ENCODE data around the gene CHST8. TPM values are rescaled to one million over a fixed set of nuclear protein-coding genes. Genes with fewer than 3 reads are reported as not detected.

CHST8 gene
- total RNA-seq, 1 donor from 2014 or later, result 3.2 TPM

DNA sequence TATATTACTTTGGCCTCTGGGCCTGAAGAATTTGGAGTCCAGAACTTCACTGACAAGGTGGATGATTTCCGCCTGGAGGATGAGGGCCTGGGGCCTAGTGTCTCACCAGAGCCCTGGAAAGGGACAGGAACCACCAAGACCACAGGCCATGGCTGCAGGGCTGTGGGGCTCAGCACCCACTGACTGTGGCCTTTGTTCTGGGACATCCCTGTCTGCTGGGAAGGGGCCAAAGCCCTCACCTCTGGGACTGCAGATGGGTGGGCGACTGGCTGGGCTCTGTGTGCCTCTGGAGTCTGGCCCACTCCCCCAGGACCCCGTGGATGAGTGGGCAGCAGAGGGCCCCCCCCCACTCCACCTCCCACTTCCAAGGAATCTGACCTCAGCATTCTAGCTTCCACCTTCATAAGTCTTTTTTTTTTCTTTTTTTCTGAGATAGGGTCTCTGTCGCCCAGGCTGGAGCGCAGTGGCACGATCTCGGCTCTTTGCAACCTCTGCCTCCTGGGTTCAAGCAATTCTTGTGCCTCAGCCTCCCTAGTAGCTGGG lies 20.3 kb downstream of the CHST8 start:
- no peaks in the 10 kb centered on the region for H3K27me3 ChIP-seq
- H3K27ac ChIP-seq, result no peak overlapping the region
- TF ChIP-seq POLR2A (IDR thresholded peaks at IDR 0.05), result no peak
- no peak for TF ChIP-seq POLR2AphosphoS5 (IDR thresholded peaks at IDR 0.05; ENCODE audit: insufficient read depth in 1 of 2, low read depth in 1 of 2)
- TF ChIP-seq CTCF (IDR thresholded peaks at IDR 0.05), result no peak
- H3K36me3 ChIP-seq, result no peaks in the 10 kb centered on the region
- no peaks in the 10 kb centered on the region for H3K9me3 ChIP-seq
- H3K4me1 ChIP-seq, result no peaks in the 10 kb centered on the region
- intact Hi-C loops (cut with DNase I), result no loop called here
- no peak for DNase-seq (ENCODE audit: extremely low spot score in 2 of 2)
- no peak overlapping the region for H3K4me3 ChIP-seq

DNA sequence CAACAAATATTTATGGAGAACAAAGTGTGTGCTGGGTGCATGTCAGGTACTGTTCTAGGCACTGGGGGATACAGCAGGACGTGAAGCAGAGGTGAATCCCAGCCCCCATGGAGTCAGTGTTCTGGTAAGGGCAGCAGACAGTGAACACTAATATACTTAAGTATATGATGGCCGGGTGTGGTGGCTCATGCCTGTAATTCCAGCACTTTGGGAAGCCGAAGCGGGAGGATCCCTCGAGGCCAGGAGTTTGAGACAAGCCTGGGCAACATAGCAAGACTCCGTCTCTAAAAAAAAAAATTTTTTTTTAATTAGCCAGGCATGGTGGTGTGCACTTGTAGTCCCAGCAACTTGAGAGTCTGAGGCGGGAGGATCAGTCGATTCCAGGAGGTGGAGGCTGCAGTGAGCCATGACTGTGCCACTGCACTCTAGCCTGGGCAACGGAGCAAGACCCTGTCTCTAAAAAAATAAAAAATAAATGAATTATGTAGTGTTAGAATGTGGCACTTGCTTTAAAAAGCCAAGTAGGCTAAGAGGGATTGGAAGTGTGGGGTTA lies 22.6 kb downstream of the CHST8 start:
- DNase-seq (ENCODE audit: extremely low spot score in 2 of 2), result no peak
- TF ChIP-seq CTCF (IDR thresholded peaks at IDR 0.05), result no peak
- no peak for TF ChIP-seq POLR2AphosphoS5 (IDR thresholded peaks at IDR 0.05; ENCODE audit: insufficient read depth in 1 of 2, low read depth in 1 of 2)
- no peak for TF ChIP-seq POLR2A (IDR thresholded peaks at IDR 0.05)
- no peaks in the 10 kb centered on the region for H3K4me1 ChIP-seq
- no peaks in the 10 kb centered on the region for H3K36me3 ChIP-seq
- no peak overlapping the region for H3K4me3 ChIP-seq
- H3K27me3 ChIP-seq, result no peaks in the 10 kb centered on the region
- H3K27ac ChIP-seq, result no peak overlapping the region
- H3K9me3 ChIP-seq, result no peaks in the 10 kb centered on the region
- intact Hi-C loops (cut with DNase I), result no loop called here

- H3K4me1 ChIP-seq, result no peaks in the 10 kb centered on the region
- no peak overlapping the region for H3K4me3 ChIP-seq
- no peak for DNase-seq (ENCODE audit: extremely low spot score in 2 of 2)
- H3K9me3 ChIP-seq, result no peaks in the 10 kb centered on the region
- no peak for TF ChIP-seq CTCF (IDR thresholded peaks at IDR 0.05)
- TF ChIP-seq POLR2AphosphoS5 (IDR thresholded peaks at IDR 0.05; ENCODE audit: insufficient read depth in 1 of 2, low read depth in 1 of 2), result no peak
- no peak for TF ChIP-seq POLR2A (IDR thresholded peaks at IDR 0.05)
- intact Hi-C loops (cut with DNase I), result no loop called here
- H3K36me3 ChIP-seq, result no peaks in the 10 kb centered on the region
- no peak overlapping the region for H3K27ac ChIP-seq
- no peaks in the 10 kb centered on the region for H3K27me3 ChIP-seq
Observed at GRCh38 chr19:33646306-33646705, 24.6 kb downstream of the CHST8 start.

DNA sequence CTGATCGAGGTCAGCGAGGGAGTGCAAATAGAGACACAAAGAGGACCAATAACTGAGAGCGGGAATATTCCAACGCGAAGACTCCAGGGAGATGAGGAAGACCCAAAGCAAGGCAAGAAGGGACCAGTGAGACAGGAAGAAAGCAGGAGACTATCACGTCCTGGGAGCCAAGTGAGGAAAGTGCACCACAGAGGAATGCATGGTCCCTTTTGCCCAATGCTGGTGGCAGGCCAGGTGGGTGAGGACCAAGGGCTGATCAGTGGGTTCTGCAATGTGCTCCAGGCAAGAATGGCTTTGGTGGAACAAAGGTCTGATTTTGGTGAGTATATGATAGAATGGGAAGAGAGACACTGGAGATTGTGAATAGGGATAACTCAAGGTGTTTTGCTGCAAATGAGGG lies 25.4 kb downstream of the CHST8 start:
- H3K4me1 ChIP-seq, result no peaks in the 10 kb centered on the region
- H3K27me3 ChIP-seq, result no peaks in the 10 kb centered on the region
- DNase-seq (ENCODE audit: extremely low spot score in 2 of 2), result no peak
- H3K4me3 ChIP-seq, result no peak overlapping the region
- H3K9me3 ChIP-seq, result no peaks in the 10 kb centered on the region
- H3K27ac ChIP-seq, result no peak overlapping the region
- TF ChIP-seq CTCF (IDR thresholded peaks at IDR 0.05) (no peak), POLR2A (IDR thresholded peaks at IDR 0.05) (no peak), POLR2AphosphoS5 (IDR thresholded peaks at IDR 0.05; ENCODE audit: insufficient read depth in 1 of 2, low read depth in 1 of 2) (no peak)
- intact Hi-C loops (cut with DNase I), result no loop called here
- no peaks in the 10 kb centered on the region for H3K36me3 ChIP-seq

DNA sequence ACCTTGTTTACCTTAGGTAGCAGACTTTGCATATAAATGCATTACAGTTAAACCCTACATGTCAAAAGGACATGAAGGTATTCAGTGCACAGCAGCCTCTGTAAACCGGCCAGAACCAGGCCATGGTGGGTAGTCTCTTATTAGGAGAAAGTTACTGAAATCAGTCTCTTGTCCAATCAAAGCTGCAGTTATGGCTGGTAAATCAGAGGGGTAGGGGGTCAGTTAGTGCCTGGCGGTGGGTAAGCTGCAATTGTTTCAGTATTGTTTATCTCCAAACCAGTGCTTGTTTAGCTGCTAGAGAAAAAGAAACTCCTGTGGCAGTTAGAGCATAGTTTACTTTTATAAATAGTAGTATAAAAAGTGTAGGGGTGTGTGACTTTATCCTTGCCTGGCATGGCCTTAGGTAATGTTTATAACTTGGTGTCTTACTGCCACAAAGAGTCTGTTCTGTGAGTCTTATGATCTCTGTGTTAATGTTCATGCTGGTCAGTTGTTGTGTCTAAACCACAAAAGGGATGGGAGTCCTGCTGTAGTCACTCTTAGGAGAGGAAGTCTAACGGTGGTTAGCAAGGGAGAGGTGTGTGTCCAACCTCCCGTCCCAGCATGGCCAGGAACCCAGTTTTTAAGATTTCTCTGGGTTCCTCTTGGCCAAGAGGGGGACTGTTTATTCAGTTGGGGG lies 28.0 kb downstream of the CHST8 start:
- peak in 1 of 2 donors; percentile 42 for DNase-seq (ENCODE audit: extremely low spot score in 2 of 2)
- no peaks in the 10 kb centered on the region for H3K36me3 ChIP-seq
- H3K27ac ChIP-seq, result no peak overlapping the region
- no peak overlapping the region for H3K4me3 ChIP-seq
- no peaks in the 10 kb centered on the region for H3K4me1 ChIP-seq
- no peaks in the 10 kb centered on the region for H3K27me3 ChIP-seq
- TF ChIP-seq POLR2A (IDR thresholded peaks at IDR 0.05), result no peak
- no peak for TF ChIP-seq CTCF (IDR thresholded peaks at IDR 0.05)
- no peak for TF ChIP-seq POLR2AphosphoS5 (IDR thresholded peaks at IDR 0.05; ENCODE audit: insufficient read depth in 1 of 2, low read depth in 1 of 2)
- H3K9me3 ChIP-seq, result no peaks in the 10 kb centered on the region
- intact Hi-C loops (cut with DNase I), result no loop called here
